Measurements from ENCODE around the gene CBX5. TPM values are rescaled to one million over a fixed set of nuclear protein-coding genes. Genes with fewer than 3 reads are reported as not detected.

CBX5 gene
- total RNA-seq, 1 experiment from 2014 or later, result 158 TPM

Other genes starting within 250 kb of the CBX5 start
- gene HOXC5, start 247.1 kb downstream of the CBX5 start, total RNA-seq (2014; rRNA removed; shearing (Covaris generic)), result not detected in 2 replicates
- gene HOXC4, start 226.3 kb downstream of the CBX5 start, total RNA-seq (2014; rRNA removed; shearing (Covaris generic)), result 4.7 and 6.3 TPM in 2 replicates
- 25.9 and 30.1 TPM in 2 replicates for gene SMUG1, start 91.1 kb downstream of the CBX5 start, total RNA-seq (2014; rRNA removed; shearing (Covaris generic))
- 1,766 and 1,801 TPM in 2 replicates for gene HNRNPA1, start 604 bp upstream of the CBX5 start, total RNA-seq (2014; rRNA removed; shearing (Covaris generic))
- gene NFE2, start 20.9 kb upstream of the CBX5 start, total RNA-seq (2014; rRNA removed; shearing (Covaris generic)), result not detected in 2 replicates
- 113 and 117 TPM in 2 replicates for gene COPZ1, start 45.0 kb upstream of the CBX5 start, total RNA-seq (2014; rRNA removed; shearing (Covaris generic))
- not detected in 2 replicates for gene GPR84, start 84.4 kb upstream of the CBX5 start, total RNA-seq (2014; rRNA removed; shearing (Covaris generic))
- 12.7 and 13.2 TPM in 2 replicates for gene ZNF385A, start 104.6 kb upstream of the CBX5 start, total RNA-seq (2014; rRNA removed; shearing (Covaris generic))
- 37.3 and 38.1 TPM in 2 replicates for gene ITGA5, start 139.1 kb upstream of the CBX5 start, total RNA-seq (2014; rRNA removed; shearing (Covaris generic))
- gene GTSF1, start 193.5 kb upstream of the CBX5 start, total RNA-seq (2014; rRNA removed; shearing (Covaris generic)), result not detected in 2 replicates
- gene NCKAP1L, start 217.6 kb upstream of the CBX5 start, total RNA-seq (2014; rRNA removed; shearing (Covaris generic)), result 0.13 and 0.34 TPM in 2 replicates

All from SJCRH30 (cell line).